Measurements from ENCODE around the gene SLC9A9. TPM values are rescaled to one million over a fixed set of nuclear protein-coding genes. Genes with fewer than 3 reads are reported as not detected.

The SLC9A9 gene
- total and polyA plus RNA-seq, 9 of the 15 experiments (the other 6 are each of a cell fraction or from before 2014, with no cell fraction given): 0.03 to 0.13 TPM; not detected in 7

DNA sequence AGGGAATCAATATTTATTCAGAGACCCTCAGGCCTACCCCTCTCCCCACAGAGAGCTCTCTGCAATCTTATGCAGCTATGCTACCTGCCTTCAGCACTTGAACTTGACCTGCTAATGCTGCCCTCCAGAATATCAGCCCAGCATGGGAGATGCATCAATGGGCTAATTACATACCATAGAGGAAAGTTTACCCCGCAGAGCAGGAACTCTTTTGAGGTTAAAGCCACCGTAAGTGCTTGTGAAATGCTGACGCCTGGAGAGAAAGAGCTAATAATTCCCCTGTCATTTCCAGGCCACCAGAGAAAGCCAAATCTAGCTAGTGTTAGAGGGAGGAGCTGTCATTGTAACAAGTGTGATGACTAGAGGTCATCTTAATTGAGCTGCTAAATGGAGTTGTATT lies 601.2 kb downstream of the SLC9A9 start:
- H3K9me1 ChIP-seq (ENCODE audit: control insufficient read depth, insufficient read depth, low read length): no peaks in the 10 kb centered on the region
- no peak overlapping the region for H3K4me3 ChIP-seq
- ChIA-PET POLR2A (interaction anchor here (1.5 kb wide), 1 partner anchor 10 kb away, joined by 4 read pairs; no protein-coding TSS in a partner anchor), CTCF (ENCODE audit: low intra/inter-chr PET ratio) (no interaction called here)
- FAIRE-seq: no peak
- in situ Hi-C loops (cut with MboI) (no loop called here), intact Hi-C loops (cut with micrococcal nuclease) (no loop called here)
- ATAC-seq: no peak
- no peaks in the 10 kb centered on the region for H3K79me2 ChIP-seq (ENCODE audit: control insufficient read depth, insufficient read depth, low read length)
- no peaks in the 10 kb centered on the region for H3K27me3 ChIP-seq (ENCODE audit: control insufficient read depth in 2 of 2, insufficient read depth in 2 of 2, low read length in 2 of 2)
- no peak overlapping the region for H3K9ac ChIP-seq (ENCODE audit: insufficient read depth in 1 of 2, low read depth in 2 of 2, low read length in 2 of 2)
- DNase-seq (ENCODE audit: extremely low read depth in 1 of 4, low spot score in 3 of 4): no peak
- H3K9me3 ChIP-seq (replicated peaks; ENCODE audit: control insufficient read depth, insufficient read depth, low read depth, low read length): peaks cover 4% of the 10 kb centered on the region; the same call in 1 of the 2 replicates
- no peak overlapping the region for H3K4me2 ChIP-seq (ENCODE audit: insufficient read depth, low read length)
- no peak overlapping the region for H3K27ac ChIP-seq (ENCODE audit: extremely low read depth, low read depth, low read length)
- H4K20me1 ChIP-seq (replicated peaks; ENCODE audit: control insufficient read depth, insufficient read depth, low read length): no peaks in the 10 kb centered on the region
- BruUV-seq (replicated peaks): no TSS peak
- H3K4me1 ChIP-seq (replicated peaks in 1 of 2; ENCODE audit: control insufficient read depth in 2 of 2, insufficient read depth in 2 of 2, low read length in 2 of 2): no peaks in the 10 kb centered on the region; a peak in 1 of 5 replicates
- no peaks in the 10 kb centered on the region for H3K36me3 ChIP-seq (ENCODE audit: control insufficient read depth, insufficient read depth, low read length)
- TF ChIP-seq, protein P1, sequence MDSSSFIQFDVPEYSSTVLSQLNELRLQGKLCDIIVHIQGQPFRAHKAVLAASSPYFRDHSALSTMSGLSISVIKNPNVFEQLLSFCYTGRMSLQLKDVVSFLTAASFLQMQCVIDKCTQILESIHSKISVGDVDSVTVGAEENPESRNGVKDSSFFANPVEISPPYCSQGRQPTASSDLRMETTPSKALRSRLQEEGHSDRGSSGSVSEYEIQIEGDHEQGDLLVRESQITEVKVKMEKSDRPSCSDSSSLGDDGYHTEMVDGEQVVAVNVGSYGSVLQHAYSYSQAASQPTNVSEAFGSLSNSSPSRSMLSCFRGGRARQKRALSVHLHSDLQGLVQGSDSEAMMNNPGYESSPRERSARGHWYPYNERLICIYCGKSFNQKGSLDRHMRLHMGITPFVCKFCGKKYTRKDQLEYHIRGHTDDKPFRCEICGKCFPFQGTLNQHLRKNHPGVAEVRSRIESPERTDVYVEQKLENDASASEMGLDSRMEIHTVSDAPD (CRISPR knock-in tag; IDR thresholded peaks at IDR 0.05): no peak
- TF ChIP-seq HMG20A (CRISPR knock-in tag; conservative IDR thresholded peaks at IDR 0.05) (no peak), ZNF589 (CRISPR knock-in tag; IDR thresholded peaks at IDR 0.05; ENCODE audit: low read depth) (no peak), ZNF316 (IDR thresholded peaks at IDR 0.05) (no peak), ZNF253 (CRISPR knock-in tag; conservative IDR thresholded peaks at IDR 0.05) (no peak), ZNF282 (CRISPR knock-in tag; IDR thresholded peaks at IDR 0.05) (no peak)
- TF ChIP-seq, protein P2, sequence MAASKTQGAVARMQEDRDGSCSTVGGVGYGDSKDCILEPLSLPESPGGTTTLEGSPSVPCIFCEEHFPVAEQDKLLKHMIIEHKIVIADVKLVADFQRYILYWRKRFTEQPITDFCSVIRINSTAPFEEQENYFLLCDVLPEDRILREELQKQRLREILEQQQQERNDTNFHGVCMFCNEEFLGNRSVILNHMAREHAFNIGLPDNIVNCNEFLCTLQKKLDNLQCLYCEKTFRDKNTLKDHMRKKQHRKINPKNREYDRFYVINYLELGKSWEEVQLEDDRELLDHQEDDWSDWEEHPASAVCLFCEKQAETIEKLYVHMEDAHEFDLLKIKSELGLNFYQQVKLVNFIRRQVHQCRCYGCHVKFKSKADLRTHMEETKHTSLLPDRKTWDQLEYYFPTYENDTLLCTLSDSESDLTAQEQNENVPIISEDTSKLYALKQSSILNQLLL (CRISPR knock-in tag; IDR thresholded peaks at IDR 0.05; ENCODE audit: borderline replicate concordance): no peak
- TF ChIP-seq, protein P3, sequence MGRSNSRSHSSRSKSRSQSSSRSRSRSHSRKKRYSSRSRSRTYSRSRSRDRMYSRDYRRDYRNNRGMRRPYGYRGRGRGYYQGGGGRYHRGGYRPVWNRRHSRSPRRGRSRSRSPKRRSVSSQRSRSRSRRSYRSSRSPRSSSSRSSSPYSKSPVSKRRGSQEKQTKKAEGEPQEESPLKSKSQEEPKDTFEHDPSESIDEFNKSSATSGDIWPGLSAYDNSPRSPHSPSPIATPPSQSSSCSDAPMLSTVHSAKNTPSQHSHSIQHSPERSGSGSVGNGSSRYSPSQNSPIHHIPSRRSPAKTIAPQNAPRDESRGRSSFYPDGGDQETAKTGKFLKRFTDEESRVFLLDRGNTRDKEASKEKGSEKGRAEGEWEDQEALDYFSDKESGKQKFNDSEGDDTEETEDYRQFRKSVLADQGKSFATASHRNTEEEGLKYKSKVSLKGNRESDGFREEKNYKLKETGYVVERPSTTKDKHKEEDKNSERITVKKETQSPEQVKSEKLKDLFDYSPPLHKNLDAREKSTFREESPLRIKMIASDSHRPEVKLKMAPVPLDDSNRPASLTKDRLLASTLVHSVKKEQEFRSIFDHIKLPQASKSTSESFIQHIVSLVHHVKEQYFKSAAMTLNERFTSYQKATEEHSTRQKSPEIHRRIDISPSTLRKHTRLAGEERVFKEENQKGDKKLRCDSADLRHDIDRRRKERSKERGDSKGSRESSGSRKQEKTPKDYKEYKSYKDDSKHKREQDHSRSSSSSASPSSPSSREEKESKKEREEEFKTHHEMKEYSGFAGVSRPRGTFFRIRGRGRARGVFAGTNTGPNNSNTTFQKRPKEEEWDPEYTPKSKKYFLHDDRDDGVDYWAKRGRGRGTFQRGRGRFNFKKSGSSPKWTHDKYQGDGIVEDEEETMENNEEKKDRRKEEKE (IDR thresholded peaks at IDR 0.05; ENCODE audit: borderline replicate concordance in 1 of 2, control insufficient read depth in 1 of 2, low read depth in 2 of 2, low read length in 1 of 2): no peak
- 56% methylated on average over 3 of the region's 3 CpGs for WGBS (ENCODE audit: insufficient coverage, low coverage, missing lambda C conversion rate)
- 0 out of 2 replicates have a peak overlapping the region, but pooled peaks have one; percentile 6 for H2AFZ ChIP-seq (ENCODE audit: low read depth, low read length)
